ENCODE data around the gene TOB2.
"Not testable (repeated sequence)": the region's sequence is repeated elsewhere in the genome, so short reads cannot be mapped to it uniquely, and the experiment has no call there.

TOB2 gene

GRCh38 chr22:41468381-41469217 lies 22.0 kb upstream of the TOB2 start, which contains the start of the genes ACO2 and PHF5A:
ACO2 (plus strand) TSS chr22:41469117; CDS start chr22:41469147, 30 bp downstream.
PHF5A (minus strand) TSS chr22:41468692; CDS start chr22:41468653, 39 bp downstream.
- peak within 1 kb of the TSS; percentile 91 for H3K4me3 ChIP-seq (ENCODE audit: low read length)
- TF ChIP-seq CTCF (IDR thresholded peaks at IDR 0.05; ENCODE audit: insufficient read depth, low read depth, low read length, missing control alignments) = no peak
- DNase-seq (ENCODE audit: low read depth) = peak; percentile 99

GRCh38 chr22:41461901-41462300 lies 15.3 kb upstream of the TOB2 start:
- DNase-seq (ENCODE audit: low read depth) = no peak
- TF ChIP-seq CTCF (IDR thresholded peaks at IDR 0.05; ENCODE audit: insufficient read depth, low read depth, low read length, missing control alignments) = no peak
- H3K4me3 ChIP-seq (ENCODE audit: low read length) = no peak overlapping the region

GRCh38 chr22:41460071-41460470 lies 13.5 kb upstream of the TOB2 start:
- H3K4me3 ChIP-seq (ENCODE audit: low read length); DNase-seq (ENCODE audit: low read depth): not testable (repeated sequence)

GRCh38 chr22:41459431-41459830 lies 12.8 kb upstream of the TOB2 start:
- no peak for TF ChIP-seq CTCF (IDR thresholded peaks at IDR 0.05; ENCODE audit: insufficient read depth, low read depth, low read length, missing control alignments)
- no peak for DNase-seq (ENCODE audit: low read depth)
- H3K4me3 ChIP-seq (ENCODE audit: low read length) = no peak overlapping the region

GRCh38 chr22:41458161-41458728 lies 11.6 kb upstream of the TOB2 start:
- no peak overlapping the region for H3K4me3 ChIP-seq (ENCODE audit: low read length)
- no peak for TF ChIP-seq CTCF (IDR thresholded peaks at IDR 0.05; ENCODE audit: insufficient read depth, low read depth, low read length, missing control alignments)
- no peak for DNase-seq (ENCODE audit: low read depth)

GRCh38 chr22:41448189-41448808 lies 1.7 kb upstream of the TOB2 start:
- H3K4me3 ChIP-seq (ENCODE audit: low read length) = peak overlapping the region; percentile 98
- no peak for TF ChIP-seq CTCF (IDR thresholded peaks at IDR 0.05; ENCODE audit: insufficient read depth, low read depth, low read length, missing control alignments)
- DNase-seq (ENCODE audit: low read depth) = peak; percentile 100

- DNase-seq (ENCODE audit: low read depth) = peak; percentile 55
- TF ChIP-seq CTCF (IDR thresholded peaks at IDR 0.05; ENCODE audit: insufficient read depth, low read depth, low read length, missing control alignments) = no peak
- H3K4me3 ChIP-seq (ENCODE audit: low read length) = peak overlapping the region; percentile 98
These were observed 1.0 kb upstream of the TOB2 start for GRCh38 chr22:41447435-41448188.
